HepG2 (cell line): ENCODE measurements around the gene OGG1. TPM values are rescaled to one million over a fixed set of nuclear protein-coding genes. Genes with fewer than 3 reads are reported as not detected.

ENCODE experiments used
- FOSL2 ChIP-seq: sonication (generic); formaldehyde crosslinking; IDR thresholded peaks from 2 replicates; pipeline ENCODE4 v1.4.0; 2020; ENCODE audit warnings: missing genetic modification reagents
- JUND ChIP-seq: sonication (generic); formaldehyde crosslinking; IDR thresholded peaks from 2 replicates; pipeline ENCODE4 v1.8.0; 2022; ENCODE audit warnings: mild to moderate bottlenecking, missing genetic modification reagents
- NR3C1 ChIP-seq: sonication (generic); formaldehyde crosslinking; IDR thresholded peaks from 2 replicates; pipeline ENCODE4 v1.4.0; 2020; ENCODE audit warnings: missing genetic modification reagents
- ONECUT2 ChIP-seq: sonication (generic); formaldehyde crosslinking; IDR thresholded peaks from 2 replicates; pipeline ENCODE4 v1.4.0; 2020; ENCODE audit warnings: missing genetic modification reagents
- TCF7 ChIP-seq: sonication (generic); IDR thresholded peaks from 2 replicates; pipeline ENCODE4 v1.6.1; 2016; ENCODE audit warnings: antibody characterized with exemption, low read depth
- ZBTB49 ChIP-seq: sonication (generic); formaldehyde crosslinking; IDR thresholded peaks from 2 replicates; pipeline ENCODE4 v1.4.0; 2020; ENCODE audit warnings: missing genetic modification reagents, borderline replicate concordance
- ZNF160 ChIP-seq: sonication (generic); formaldehyde crosslinking; IDR thresholded peaks from 2 replicates; pipeline ENCODE4 v1.8.0; 2022; ENCODE audit warnings: mild to moderate bottlenecking, inconsistent platforms, missing genetic modification reagents
- ZNF224 ChIP-seq: sonication (generic); formaldehyde crosslinking; IDR thresholded peaks from 2 replicates; pipeline ENCODE4 v1.5.0; 2020; ENCODE audit warnings: mild to moderate bottlenecking, missing genetic modification reagents
- ZNF546 ChIP-seq: sonication (generic); formaldehyde crosslinking; conservative IDR thresholded peaks from 2 replicates; pipeline ENCODE4 v1.8.1; 2023; ENCODE audit warnings: mild to moderate bottlenecking, missing genetic modification reagents
- ZNF557 ChIP-seq: sonication (generic); formaldehyde crosslinking; IDR thresholded peaks from 2 replicates; pipeline ENCODE4 v1.4.0; 2020; ENCODE audit warnings: missing genetic modification reagents
- ZNF607 ChIP-seq: sonication (generic); formaldehyde crosslinking; IDR thresholded peaks from 2 replicates; pipeline ENCODE4 v1.5.1; 2020; ENCODE audit warnings: missing genetic modification reagents, mild to moderate bottlenecking, borderline replicate concordance
- ZNF619 ChIP-seq: sonication (generic); formaldehyde crosslinking; IDR thresholded peaks from 2 replicates; pipeline ENCODE4 v1.4.0; 2020; ENCODE audit warnings: mild to moderate bottlenecking, missing genetic modification reagents
- ZNF761 ChIP-seq: sonication (generic); formaldehyde crosslinking; conservative IDR thresholded peaks from 2 replicates; pipeline ENCODE4 v1.4.0; 2020; ENCODE audit warnings: mild to moderate bottlenecking, missing genetic modification reagents
- ZNF784 ChIP-seq: sonication (generic); formaldehyde crosslinking; IDR thresholded peaks from 2 replicates; pipeline ENCODE4 v1.5.1; 2020; ENCODE audit warnings: missing genetic modification reagents, mild to moderate bottlenecking, borderline replicate concordance
- ZSCAN21 ChIP-seq: sonication (generic); formaldehyde crosslinking; IDR thresholded peaks from 2 replicates; pipeline ENCODE4 v1.8.0; 2022; ENCODE audit warnings: mild to moderate bottlenecking, missing genetic modification reagents, moderate library complexity, borderline replicate concordance
- polyA plus RNA-seq, 8 experiments: library from polyadenylated mRNA; depleted of rRNA in 3 of 8; stranded (reverse) in 7 of 8; unstranded in 1 of 8; fragments of >200 nt; fragmentation: Illumina TruSeq in 4 of 8; extraction: Trizol in 4 of 8; gene quantifications; 2 replicates each; pipeline versions ENCODE4 v1.2.1 to v1.2.3, GENCODE V29; 2011 to 2016; ENCODE audit warnings: low read depth in 4 of 8, missing spikeins in 1 of 8, mixed read lengths in 1 of 8; ENCODE audit not compliant: insufficient read depth in 1 of 8
- total RNA-seq, 5 experiments: library from RNA; depleted of rRNA; stranded (reverse); fragments of >200 nt; fragmentation: Illumina TruSeq; extraction: Trizol; gene quantifications; 2 replicates each; pipeline ENCODE4 v1.2.3, GENCODE V29; 2016; ENCODE audit warnings: low read depth in 1 of 5
- TF ChIP-seq, protein P1 (sequence below): sonication (generic); formaldehyde crosslinking; IDR thresholded peaks from 2 replicates; pipeline ENCODE4 v1.9.0; 2021; ENCODE audit warnings: mild to moderate bottlenecking, missing genetic modification reagents
- TF ChIP-seq, protein P2 (sequence below): sonication (generic); formaldehyde crosslinking; IDR thresholded peaks from 2 replicates; pipeline ENCODE4 v1.4.0; 2020; ENCODE audit warnings: mild to moderate bottlenecking, missing genetic modification reagents
- TF ChIP-seq, protein P3 (sequence below), 2 experiments: sonication (generic) in 1 of 2; formaldehyde crosslinking in 1 of 2; IDR thresholded peaks; 2 replicates each; pipeline versions ENCODE4 v1.4.0 to v1.6.1; 2018 to 2020; ENCODE audit warnings: missing genetic modification reagents in 2 of 2, borderline replicate concordance in 1 of 2, low read depth in 1 of 2, mild to moderate bottlenecking in 1 of 2, missing biosample characterization in 1 of 2

The OGG1 gene
- total and polyA plus RNA-seq, 2 of the 13 experiments (the other 11 are each of a cell fraction or from before 2014, with no cell fraction given) = 28.7 to 33.2 TPM

GRCh38 chr3:9791790-9792404, 42.1 kb downstream of the OGG1 start (continued):
- no peak for TF ChIP-seq ZNF619 (CRISPR knock-in tag)
- no peak for TF ChIP-seq ZNF607
- TF ChIP-seq, protein P1, sequence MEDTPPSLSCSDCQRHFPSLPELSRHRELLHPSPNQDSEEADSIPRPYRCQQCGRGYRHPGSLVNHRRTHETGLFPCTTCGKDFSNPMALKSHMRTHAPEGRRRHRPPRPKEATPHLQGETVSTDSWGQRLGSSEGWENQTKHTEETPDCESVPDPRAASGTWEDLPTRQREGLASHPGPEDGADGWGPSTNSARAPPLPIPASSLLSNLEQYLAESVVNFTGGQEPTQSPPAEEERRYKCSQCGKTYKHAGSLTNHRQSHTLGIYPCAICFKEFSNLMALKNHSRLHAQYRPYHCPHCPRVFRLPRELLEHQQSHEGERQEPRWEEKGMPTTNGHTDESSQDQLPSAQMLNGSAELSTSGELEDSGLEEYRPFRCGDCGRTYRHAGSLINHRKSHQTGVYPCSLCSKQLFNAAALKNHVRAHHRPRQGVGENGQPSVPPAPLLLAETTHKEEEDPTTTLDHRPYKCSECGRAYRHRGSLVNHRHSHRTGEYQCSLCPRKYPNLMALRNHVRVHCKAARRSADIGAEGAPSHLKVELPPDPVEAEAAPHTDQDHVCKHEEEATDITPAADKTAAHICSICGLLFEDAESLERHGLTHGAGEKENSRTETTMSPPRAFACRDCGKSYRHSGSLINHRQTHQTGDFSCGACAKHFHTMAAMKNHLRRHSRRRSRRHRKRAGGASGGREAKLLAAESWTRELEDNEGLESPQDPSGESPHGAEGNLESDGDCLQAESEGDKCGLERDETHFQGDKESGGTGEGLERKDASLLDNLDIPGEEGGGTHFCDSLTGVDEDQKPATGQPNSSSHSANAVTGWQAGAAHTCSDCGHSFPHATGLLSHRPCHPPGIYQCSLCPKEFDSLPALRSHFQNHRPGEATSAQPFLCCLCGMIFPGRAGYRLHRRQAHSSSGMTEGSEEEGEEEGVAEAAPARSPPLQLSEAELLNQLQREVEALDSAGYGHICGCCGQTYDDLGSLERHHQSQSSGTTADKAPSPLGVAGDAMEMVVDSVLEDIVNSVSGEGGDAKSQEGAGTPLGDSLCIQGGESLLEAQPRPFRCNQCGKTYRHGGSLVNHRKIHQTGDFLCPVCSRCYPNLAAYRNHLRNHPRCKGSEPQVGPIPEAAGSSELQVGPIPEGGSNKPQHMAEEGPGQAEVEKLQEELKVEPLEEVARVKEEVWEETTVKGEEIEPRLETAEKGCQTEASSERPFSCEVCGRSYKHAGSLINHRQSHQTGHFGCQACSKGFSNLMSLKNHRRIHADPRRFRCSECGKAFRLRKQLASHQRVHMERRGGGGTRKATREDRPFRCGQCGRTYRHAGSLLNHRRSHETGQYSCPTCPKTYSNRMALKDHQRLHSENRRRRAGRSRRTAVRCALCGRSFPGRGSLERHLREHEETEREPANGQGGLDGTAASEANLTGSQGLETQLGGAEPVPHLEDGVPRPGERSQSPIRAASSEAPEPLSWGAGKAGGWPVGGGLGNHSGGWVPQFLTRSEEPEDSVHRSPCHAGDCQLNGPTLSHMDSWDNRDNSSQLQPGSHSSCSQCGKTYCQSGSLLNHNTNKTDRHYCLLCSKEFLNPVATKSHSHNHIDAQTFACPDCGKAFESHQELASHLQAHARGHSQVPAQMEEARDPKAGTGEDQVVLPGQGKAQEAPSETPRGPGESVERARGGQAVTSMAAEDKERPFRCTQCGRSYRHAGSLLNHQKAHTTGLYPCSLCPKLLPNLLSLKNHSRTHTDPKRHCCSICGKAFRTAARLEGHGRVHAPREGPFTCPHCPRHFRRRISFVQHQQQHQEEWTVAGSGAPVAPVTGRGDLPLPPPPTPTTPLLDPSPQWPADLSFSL (CRISPR knock-in tag) = no peak
- TF ChIP-seq, protein P2, sequence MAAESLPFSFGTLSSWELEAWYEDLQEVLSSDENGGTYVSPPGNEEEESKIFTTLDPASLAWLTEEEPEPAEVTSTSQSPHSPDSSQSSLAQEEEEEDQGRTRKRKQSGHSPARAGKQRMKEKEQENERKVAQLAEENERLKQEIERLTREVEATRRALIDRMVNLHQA (CRISPR knock-in tag) = no peak
- peak; percentile 67; the same call in 1 of the 2 replicates for TF ChIP-seq ZNF160 (CRISPR knock-in tag)
- TF ChIP-seq NR3C1 = no peak
- no peak for TF ChIP-seq ZNF761 (CRISPR knock-in tag)
- no peak for TF ChIP-seq ZSCAN21
- TF ChIP-seq ZBTB49 (CRISPR knock-in tag) = no peak
- no peak for TF ChIP-seq ZNF557 (CRISPR knock-in tag)
- no peak for TF ChIP-seq TCF7
- 0 out of 2 replicates have a peak, but pooled peaks have one; percentile 22 for TF ChIP-seq ONECUT2 (CRISPR knock-in tag)
- no peak for TF ChIP-seq FOSL2 (CRISPR knock-in tag)
- no peak for TF ChIP-seq ZNF546 (CRISPR knock-in tag)
- TF ChIP-seq, protein P3, sequence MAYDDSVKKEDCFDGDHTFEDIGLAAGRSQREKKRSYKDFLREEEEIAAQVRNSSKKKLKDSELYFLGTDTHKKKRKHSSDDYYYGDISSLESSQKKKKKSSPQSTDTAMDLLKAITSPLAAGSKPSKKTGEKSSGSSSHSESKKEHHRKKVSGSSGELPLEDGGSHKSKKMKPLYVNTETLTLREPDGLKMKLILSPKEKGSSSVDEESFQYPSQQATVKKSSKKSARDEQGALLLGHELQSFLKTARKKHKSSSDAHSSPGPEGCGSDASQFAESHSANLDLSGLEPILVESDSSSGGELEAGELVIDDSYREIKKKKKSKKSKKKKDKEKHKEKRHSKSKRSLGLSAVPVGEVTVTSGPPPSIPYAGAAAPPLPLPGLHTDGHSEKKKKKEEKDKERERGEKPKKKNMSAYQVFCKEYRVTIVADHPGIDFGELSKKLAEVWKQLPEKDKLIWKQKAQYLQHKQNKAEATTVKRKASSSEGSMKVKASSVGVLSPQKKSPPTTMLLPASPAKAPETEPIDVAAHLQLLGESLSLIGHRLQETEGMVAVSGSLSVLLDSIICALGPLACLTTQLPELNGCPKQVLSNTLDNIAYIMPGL (CRISPR knock-in tag; IDR thresholded peaks at IDR 0.05; ENCODE audit: borderline replicate concordance in 1 of 2, low read depth in 1 of 2) = no peak
- peak; percentile 55; the same call in 1 of the 2 replicates for TF ChIP-seq ZNF784
- TF ChIP-seq JUND (CRISPR knock-in tag) = no peak
- no peak for TF ChIP-seq ZNF224 (CRISPR knock-in tag)
